22Rv1 (cell line): ENCODE measurements around the gene SYNPO.

Experiments used
- H3K27ac ChIP-seq: fragments of 450-650 bp; 2 replicates; pipeline ENCODE4 v1.5.1; 2017
- ZFX ChIP-seq: fragments of 450-650 bp; IDR thresholded peaks from 2 replicates; pipeline ENCODE4 v1.6.1; 2017; ENCODE audit warnings: antibody characterized with exemption, borderline replicate concordance
- TF ChIP-seq, protein P1 (sequence below): fragments of 450-650 bp; IDR thresholded peaks from 2 replicates; pipeline ENCODE4 v1.5.1; 2017; ENCODE audit warnings: mild to moderate bottlenecking

Gene SYNPO

GRCh38 chr5:150658699-150659265 lies 18.3 kb downstream of the SYNPO start:
- no peak overlapping the region for H3K27ac ChIP-seq

GRCh38 chr5:150659360-150660107 lies 19.1 kb downstream of the SYNPO start:
- no peak overlapping the region for H3K27ac ChIP-seq
- TF ChIP-seq ZFX, result no peak
- TF ChIP-seq, protein P1, sequence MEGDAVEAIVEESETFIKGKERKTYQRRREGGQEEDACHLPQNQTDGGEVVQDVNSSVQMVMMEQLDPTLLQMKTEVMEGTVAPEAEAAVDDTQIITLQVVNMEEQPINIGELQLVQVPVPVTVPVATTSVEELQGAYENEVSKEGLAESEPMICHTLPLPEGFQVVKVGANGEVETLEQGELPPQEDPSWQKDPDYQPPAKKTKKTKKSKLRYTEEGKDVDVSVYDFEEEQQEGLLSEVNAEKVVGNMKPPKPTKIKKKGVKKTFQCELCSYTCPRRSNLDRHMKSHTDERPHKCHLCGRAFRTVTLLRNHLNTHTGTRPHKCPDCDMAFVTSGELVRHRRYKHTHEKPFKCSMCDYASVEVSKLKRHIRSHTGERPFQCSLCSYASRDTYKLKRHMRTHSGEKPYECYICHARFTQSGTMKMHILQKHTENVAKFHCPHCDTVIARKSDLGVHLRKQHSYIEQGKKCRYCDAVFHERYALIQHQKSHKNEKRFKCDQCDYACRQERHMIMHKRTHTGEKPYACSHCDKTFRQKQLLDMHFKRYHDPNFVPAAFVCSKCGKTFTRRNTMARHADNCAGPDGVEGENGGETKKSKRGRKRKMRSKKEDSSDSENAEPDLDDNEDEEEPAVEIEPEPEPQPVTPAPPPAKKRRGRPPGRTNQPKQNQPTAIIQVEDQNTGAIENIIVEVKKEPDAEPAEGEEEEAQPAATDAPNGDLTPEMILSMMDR, result no peak

More at GRCh38 chr5:150658699-150659265, 18.3 kb downstream of the SYNPO start:
- TF ChIP-seq, protein P1, result no peak
- no peak for TF ChIP-seq ZFX

DNA sequence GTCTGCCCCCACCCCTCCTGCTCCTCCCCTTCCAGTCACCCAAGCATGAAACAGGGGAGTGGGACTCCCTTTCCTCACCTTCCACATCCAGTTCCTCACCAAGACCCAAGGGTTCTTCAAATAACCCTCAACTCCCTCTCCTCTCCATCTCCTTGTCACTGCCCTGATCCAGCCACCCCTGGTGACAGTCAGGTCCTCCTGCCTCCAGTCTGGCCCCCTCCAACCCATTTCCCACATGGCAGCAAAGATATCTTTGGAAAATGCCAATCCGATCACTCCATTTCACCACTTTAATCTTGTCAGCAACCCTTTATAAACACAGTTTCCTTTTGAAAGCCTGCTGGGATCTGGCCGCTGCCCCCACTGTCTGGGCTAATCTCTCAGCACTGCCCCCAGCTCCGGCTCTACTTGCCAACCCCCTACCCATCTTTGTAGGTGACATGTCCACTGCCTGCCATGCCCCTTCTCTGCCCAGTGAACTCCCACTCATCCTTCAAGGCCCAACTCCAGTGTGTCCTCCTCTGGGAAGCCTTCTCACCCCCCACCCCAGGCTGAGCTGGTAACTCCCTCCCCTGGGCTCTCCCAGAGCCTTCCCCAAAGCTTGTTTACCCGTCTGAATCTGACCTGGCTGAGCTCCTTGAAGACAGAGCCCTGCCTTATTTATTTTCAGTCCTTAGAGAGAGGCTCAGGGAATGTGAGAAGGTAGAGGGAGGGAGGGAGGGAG lies 19.8 kb downstream of the SYNPO start:
- TF ChIP-seq, protein P1, result no peak
- TF ChIP-seq ZFX, result no peak
- H3K27ac ChIP-seq, result no peak overlapping the region

DNA sequence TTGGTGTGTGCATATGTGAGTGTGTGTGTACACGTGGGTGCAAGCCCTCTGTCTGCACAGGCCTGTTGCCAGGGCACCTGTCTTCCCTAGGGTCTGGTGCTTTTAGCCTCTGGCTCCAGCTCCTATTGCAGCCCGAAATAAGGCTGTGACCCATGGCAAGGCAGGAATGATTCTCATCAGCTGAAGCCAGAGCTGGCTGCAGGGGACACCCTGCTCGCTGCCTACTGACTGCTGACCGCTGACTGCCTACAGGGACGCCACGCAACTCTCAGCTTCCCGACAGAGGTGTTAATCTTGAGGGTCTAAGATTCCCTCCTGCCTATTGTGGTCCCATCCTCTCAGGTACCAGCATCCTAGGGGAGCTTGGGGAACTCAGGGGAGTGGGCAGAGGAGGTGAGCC lies 20.6 kb downstream of the SYNPO start, which contains the start of gene MYOZ3:
MYOZ3 (plus strand) TSS at position 166 of the 400 bp plus-strand sequence. CDS start 1,691 bp downstream, outside the sequence.
- TF ChIP-seq, protein P1, result no peak
- no peak for TF ChIP-seq ZFX
- no peak within 1 kb of the TSS for H3K27ac ChIP-seq

- H3K27ac ChIP-seq, result no peak overlapping the region
- TF ChIP-seq, protein P1, result no peak
- TF ChIP-seq ZFX, result no peak
These were observed 21.5 kb downstream of the SYNPO start for GRCh38 chr5:150661821-150662596.

- TF ChIP-seq, protein P1, result no peak
- TF ChIP-seq ZFX, result no peak
- no peak overlapping the region for H3K27ac ChIP-seq
These were observed 22.5 kb downstream of the SYNPO start for GRCh38 chr5:150662731-150663516.
